Liver (tissue), 3 donors: Measurements from ENCODE around the gene MEIS1.
A peak's percentile ranks its signal among the peaks of the same experiment; 100 is the strongest.

ENCODE experiments used
- ATF3 ChIP-seq: IDR thresholded peaks from 2 replicates; pipeline ENCODE4 v1.6.1; 2016; ENCODE audit warnings: antibody characterized with exemption
- CTCF ChIP-seq: fragments of 150-350 bp; IDR thresholded peaks from 2 replicates; pipeline ENCODE4 v1.5.1; 2017; ENCODE audit warnings: improper control_type of control experiment, low read depth, low read length; ENCODE audit not compliant: missing input control
- EGR1 ChIP-seq, 2 donors: IDR thresholded peaks; 2 replicates each; pipeline ENCODE4 v1.6.1; 2016 to 2018; ENCODE audit warnings: antibody characterized with exemption in 2 of 2, low read depth in 2 of 2
- GABPA ChIP-seq, 2 donors: IDR thresholded peaks in 1 of 2; conservative IDR thresholded peaks in 1 of 2; 2 replicates each; pipeline ENCODE4 v1.6.1; 2016; ENCODE audit warnings: antibody characterized with exemption in 2 of 2, mild to moderate bottlenecking in 1 of 2, moderate library complexity in 1 of 2
- HNF4A ChIP-seq, 2 donors: conservative IDR thresholded peaks; 2 replicates each; pipeline ENCODE4 v1.6.1; 2016; ENCODE audit warnings: antibody characterized with exemption in 2 of 2, mild to moderate bottlenecking in 2 of 2
- HNF4G ChIP-seq: IDR thresholded peaks from 2 replicates; pipeline ENCODE4 v1.6.1; 2016; ENCODE audit warnings: antibody characterized with exemption
- JUND ChIP-seq, 2 donors: IDR thresholded peaks; 2 replicates each; pipeline ENCODE4 v1.6.1; 2016; ENCODE audit warnings: antibody characterized with exemption in 2 of 2
- RAD21 ChIP-seq, 2 donors: IDR thresholded peaks; 2 replicates each; pipeline ENCODE4 v1.6.1; 2016; ENCODE audit warnings: antibody characterized with exemption in 2 of 2, mild to moderate bottlenecking in 2 of 2
- RXRA ChIP-seq, 2 donors: IDR thresholded peaks; 2 replicates each; pipeline ENCODE4 v1.6.1; 2017 to 2018; ENCODE audit warnings: antibody characterized with exemption in 2 of 2, mild to moderate bottlenecking in 1 of 2
- SP1 ChIP-seq: IDR thresholded peaks from 2 replicates; pipeline ENCODE4 v1.6.1; 2018; ENCODE audit warnings: antibody characterized with exemption, mild to moderate bottlenecking
- TAF1 ChIP-seq: conservative IDR thresholded peaks from 2 replicates; pipeline ENCODE4 v1.6.1; 2016; ENCODE audit warnings: antibody characterized with exemption, mild to moderate bottlenecking
- ZBTB33 ChIP-seq: IDR thresholded peaks from 2 replicates; pipeline ENCODE4 v1.6.1; 2016; ENCODE audit warnings: antibody characterized with exemption
- TF ChIP-seq, protein P1 (sequence below): IDR thresholded peaks from 2 replicates; pipeline ENCODE4 v1.6.1; 2016; ENCODE audit warnings: antibody characterized with exemption
- TF ChIP-seq, protein P2 (sequence below): IDR thresholded peaks from 2 replicates; pipeline ENCODE4 v1.6.1; 2016; ENCODE audit warnings: antibody characterized with exemption, mild to moderate bottlenecking
- donor health status: healthy.
- donor health status: healthy.

- TF ChIP-seq CTCF (no peak), TAF1 (no peak), ATF3 (no peak), JUND (IDR thresholded peaks at IDR 0.05) (no peak), GABPA (IDR thresholded peaks at IDR 0.05 in 1 of 2, conservative IDR thresholded peaks at IDR 0.05 in 1 of 2) (no peak), EGR1 (IDR thresholded peaks at IDR 0.05; ENCODE audit: low read depth in 2 of 2) (no peak), RXRA (IDR thresholded peaks at IDR 0.05) (no peak), HNF4A (conservative IDR thresholded peaks at IDR 0.05) (peak in 1 of 2 donors; percentile 9), HNF4G (no peak), SP1 (no peak), RAD21 (IDR thresholded peaks at IDR 0.05) (no peak), ZBTB33 (no peak)
- TF ChIP-seq, protein P1, sequence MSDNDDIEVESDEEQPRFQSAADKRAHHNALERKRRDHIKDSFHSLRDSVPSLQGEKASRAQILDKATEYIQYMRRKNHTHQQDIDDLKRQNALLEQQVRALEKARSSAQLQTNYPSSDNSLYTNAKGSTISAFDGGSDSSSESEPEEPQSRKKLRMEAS: no peak
- TF ChIP-seq, protein P2, sequence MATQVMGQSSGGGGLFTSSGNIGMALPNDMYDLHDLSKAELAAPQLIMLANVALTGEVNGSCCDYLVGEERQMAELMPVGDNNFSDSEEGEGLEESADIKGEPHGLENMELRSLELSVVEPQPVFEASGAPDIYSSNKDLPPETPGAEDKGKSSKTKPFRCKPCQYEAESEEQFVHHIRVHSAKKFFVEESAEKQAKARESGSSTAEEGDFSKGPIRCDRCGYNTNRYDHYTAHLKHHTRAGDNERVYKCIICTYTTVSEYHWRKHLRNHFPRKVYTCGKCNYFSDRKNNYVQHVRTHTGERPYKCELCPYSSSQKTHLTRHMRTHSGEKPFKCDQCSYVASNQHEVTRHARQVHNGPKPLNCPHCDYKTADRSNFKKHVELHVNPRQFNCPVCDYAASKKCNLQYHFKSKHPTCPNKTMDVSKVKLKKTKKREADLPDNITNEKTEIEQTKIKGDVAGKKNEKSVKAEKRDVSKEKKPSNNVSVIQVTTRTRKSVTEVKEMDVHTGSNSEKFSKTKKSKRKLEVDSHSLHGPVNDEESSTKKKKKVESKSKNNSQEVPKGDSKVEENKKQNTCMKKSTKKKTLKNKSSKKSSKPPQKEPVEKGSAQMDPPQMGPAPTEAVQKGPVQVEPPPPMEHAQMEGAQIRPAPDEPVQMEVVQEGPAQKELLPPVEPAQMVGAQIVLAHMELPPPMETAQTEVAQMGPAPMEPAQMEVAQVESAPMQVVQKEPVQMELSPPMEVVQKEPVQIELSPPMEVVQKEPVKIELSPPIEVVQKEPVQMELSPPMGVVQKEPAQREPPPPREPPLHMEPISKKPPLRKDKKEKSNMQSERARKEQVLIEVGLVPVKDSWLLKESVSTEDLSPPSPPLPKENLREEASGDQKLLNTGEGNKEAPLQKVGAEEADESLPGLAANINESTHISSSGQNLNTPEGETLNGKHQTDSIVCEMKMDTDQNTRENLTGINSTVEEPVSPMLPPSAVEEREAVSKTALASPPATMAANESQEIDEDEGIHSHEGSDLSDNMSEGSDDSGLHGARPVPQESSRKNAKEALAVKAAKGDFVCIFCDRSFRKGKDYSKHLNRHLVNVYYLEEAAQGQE: no peak
Observed at GRCh38 chr2:66496670-66497420, 61.9 kb downstream of the MEIS1 start.
